H1 (cell line): ENCODE measurements around the gene SLC6A12.

Source experiments
- CBX8 ChIP-seq: fragments of 300-800, 300-1000 bp; sonication (generic); IDR thresholded peaks from 2 replicates; pipeline ENCODE4 v1.7.1; 2016; ENCODE audit warnings: low read depth, low read length, borderline replicate concordance
- CTCF ChIP-seq, 3 experiments: IDR thresholded peaks; 1 replicate in 2 of 3; 2 replicates in 1 of 3; pipeline versions ENCODE4 v1.5.1 to v1.6.1; 2011; ENCODE audit warnings: low read length in 3 of 3, mild to moderate bottlenecking in 3 of 3, inconsistent platforms in 2 of 3, low read depth in 1 of 3, moderate library complexity in 1 of 3; ENCODE audit not compliant: insufficient read depth in 1 of 3; ENCODE audit errors: control extremely low read depth in 1 of 3
- GABPA ChIP-seq: IDR thresholded peaks from 2 replicates; pipeline ENCODE4 v1.6.1; 2011; ENCODE audit warnings: mild to moderate bottlenecking, low read length, moderate library complexity, borderline replicate concordance; ENCODE audit not compliant: insufficient read depth
- JUND ChIP-seq: IDR thresholded peaks from 2 replicates; pipeline ENCODE4 v1.6.1; 2011; ENCODE audit warnings: mild to moderate bottlenecking, improper control_type of control experiment, low read length
- KDM1A ChIP-seq: fragments of 200-600, 300-600 bp; sonication (generic); IDR thresholded peaks from 2 replicates; pipeline ENCODE4 v1.7.1; 2016; ENCODE audit warnings: mild to moderate bottlenecking, low read length, borderline replicate concordance
- POLR2A ChIP-seq, 2 experiments: IDR thresholded peaks; 1 replicate in 1 of 2; 2 replicates in 1 of 2; pipeline ENCODE4 v1.6.1; 2011; ENCODE audit warnings: low read depth in 2 of 2, low read length in 2 of 2, mild to moderate bottlenecking in 2 of 2; ENCODE audit errors: control extremely low read depth in 1 of 2
- RFX5 ChIP-seq: IDR thresholded peaks from 2 replicates; pipeline ENCODE4 v1.6.1; 2011; ENCODE audit warnings: low read depth, low read length, improper control_type of control experiment, borderline replicate concordance
- TEAD4 ChIP-seq: IDR thresholded peaks from 2 replicates; pipeline ENCODE4 v1.6.1; 2012; ENCODE audit warnings: low read depth, low read length, inconsistent platforms, mixed read lengths
- YY1 ChIP-seq: IDR thresholded peaks from 2 replicates; pipeline ENCODE4 v1.6.1; 2011; ENCODE audit warnings: low read depth, mild to moderate bottlenecking, low read length

- no peak for TF ChIP-seq CBX8
- no peak for TF ChIP-seq YY1
- no peak for TF ChIP-seq CTCF (IDR thresholded peaks at IDR 0.05; ENCODE audit: control extremely low read depth in 1 of 3, insufficient read depth in 1 of 3, low read depth in 1 of 3, low read length in 3 of 3)
- no peak for TF ChIP-seq KDM1A
- TF ChIP-seq RFX5 = no peak
- no peak for TF ChIP-seq POLR2A (IDR thresholded peaks at IDR 0.05; ENCODE audit: control extremely low read depth in 1 of 2, low read depth in 2 of 2, low read length in 2 of 2)
- TF ChIP-seq JUND = no peak
- no peak for TF ChIP-seq GABPA
- no peak for TF ChIP-seq TEAD4
Measured at GRCh38 chr12:206746-207440, 7.1 kb downstream of the SLC6A12 start.
